H1 (cell line): ENCODE measurements around the gene ADCY1. TPM values are rescaled to one million over a fixed set of nuclear protein-coding genes. Genes with fewer than 3 reads are reported as not detected.

ENCODE experiments used
- CTCF ChIA-PET: fragments of 300-600 bp; sonication (Branson Sonifier 250); formaldehyde crosslinking; loops from one replicate; lab custom pipeline; 2021; ENCODE audit not compliant: partially characterized antibody; lab: Charles Lee
- POLR2A ChIA-PET: fragments of 300-600 bp; sonication (Branson Sonifier 250); formaldehyde crosslinking; loops from one replicate; lab custom pipeline; 2021; ENCODE audit warnings: inconsistent platforms; ENCODE audit not compliant: partially characterized antibody; lab: Charles Lee
- DNase-seq, 2 experiments: peaks; one replicate each; pipeline versions ENCODE4 v3.0.0 to v3.0.0-alpha.2; 2010 to 2022; ENCODE audit warnings: low spot score in 2 of 2, low read depth in 1 of 2, mixed read lengths in 1 of 2
- FAIRE-seq: peaks from 2 replicates; lab custom pipeline; 2011; peaks lifted over from hg19 to GRCh38; lab: Jason Lieb, UNC
- H2AFZ ChIP-seq: 2 replicates; pipeline ENCODE4 v1.8.1; 2012; ENCODE audit warnings: low read length, inconsistent platforms
- H2AK5ac ChIP-seq: 2 replicates; pipeline ENCODE4 v1.6.1; 2013; ENCODE audit warnings: low read depth, low read length
- H2BK120ac ChIP-seq: replicated peaks from 2 replicates; pipeline ENCODE3; 2013; ENCODE audit warnings: low read depth, low read length, inconsistent platforms
- H2BK12ac ChIP-seq: 2 replicates; pipeline ENCODE4 v1.6.1; 2013; ENCODE audit warnings: low read depth, low read length
- H2BK15ac ChIP-seq: 2 replicates; pipeline ENCODE4 v1.6.1; 2013; ENCODE audit warnings: low read length
- H2BK20ac ChIP-seq: 2 replicates; pipeline ENCODE4 v1.6.1; 2013; ENCODE audit warnings: low read length
- H2BK5ac ChIP-seq: 2 replicates; pipeline ENCODE4 v1.6.1; 2013; ENCODE audit warnings: low read depth, low read length
- H3K14ac ChIP-seq: 2 replicates; pipeline ENCODE4 v1.6.1; 2013; ENCODE audit warnings: inconsistent platforms; ENCODE audit not compliant: insufficient read length
- H3K18ac ChIP-seq: 2 replicates; pipeline ENCODE4 v1.6.1; 2013; ENCODE audit warnings: low read length; ENCODE audit errors: extremely low read depth
- H3K23ac ChIP-seq: 2 replicates; pipeline ENCODE4 v1.6.1; 2013; ENCODE audit warnings: inconsistent platforms; ENCODE audit not compliant: insufficient read length
- H3K23me2 ChIP-seq: 2 replicates; pipeline ENCODE4 v1.6.1; 2013; ENCODE audit warnings: low read depth, low read length
- H3K27ac ChIP-seq: 2 replicates; pipeline ENCODE4 v1.6.1; 2011; ENCODE audit warnings: low read depth, low read length, inconsistent platforms
- H3K27me3 ChIP-seq, 4 experiments: replicated peaks in 1 of 4; 1 replicate in 1 of 4; 2 replicates in 3 of 4; pipeline versions ENCODE4 v1.6.1 to v1.8.1; 2011 to 2013; ENCODE audit warnings: low read length in 3 of 4, mild to moderate bottlenecking in 3 of 4, inconsistent platforms in 2 of 4, mixed read lengths in 2 of 4, moderate library complexity in 1 of 4; ENCODE audit not compliant: control insufficient read depth in 3 of 4, insufficient read depth in 3 of 4; ENCODE audit errors: extremely low read depth in 1 of 4
- H3K36me3 ChIP-seq, 4 experiments: 2 replicates each; pipeline versions ENCODE4 v1.6.1 to v1.8.1; 2011 to 2013; ENCODE audit warnings: mild to moderate bottlenecking in 4 of 4, low read length in 3 of 4, moderate library complexity in 2 of 4, control low read depth in 1 of 4, inconsistent platforms in 1 of 4; ENCODE audit not compliant: insufficient read depth in 4 of 4, control insufficient read depth in 2 of 4
- H3K4ac ChIP-seq: replicated peaks from 2 replicates; pipeline ENCODE3; 2013; ENCODE audit warnings: low read length, low read depth, mixed read lengths, inconsistent platforms; ENCODE audit not compliant: insufficient read length
- H3K4me1 ChIP-seq, 4 experiments: replicated peaks in 1 of 4; 1 replicate in 1 of 4; 2 replicates in 3 of 4; pipeline versions ENCODE4 v1.6.1 to v1.8.1; 2011 to 2013; ENCODE audit warnings: low read length in 3 of 4, inconsistent platforms in 2 of 4, mixed read lengths in 1 of 4; ENCODE audit not compliant: insufficient read depth in 4 of 4, control insufficient read depth in 3 of 4
- H3K4me2 ChIP-seq, 2 experiments: 2 replicates each; pipeline versions ENCODE4 v1.6.1 to v1.8.1; 2011 to 2013; ENCODE audit warnings: low read depth in 2 of 2, low read length in 2 of 2, control low read depth in 1 of 2, inconsistent platforms in 1 of 2, mild to moderate bottlenecking in 1 of 2; ENCODE audit not compliant: insufficient read depth in 1 of 2
- H3K4me3 ChIP-seq, 4 experiments: fragments of 200-600, 300-600 bp in 1 of 4; sonication (generic), shearing (Covaris generic), sonication (Bioruptor Twin) in 1 of 4; 2 replicates each; pipeline versions ENCODE4 v1.5.1 to v1.8.1; 2011 to 2016; ENCODE audit warnings: low read length in 4 of 4, low read depth in 3 of 4, control low read depth in 2 of 4, inconsistent platforms in 2 of 4, mild to moderate bottlenecking in 2 of 4, mixed read lengths in 1 of 4, moderate library complexity in 1 of 4; ENCODE audit not compliant: insufficient read depth in 2 of 4; ENCODE audit errors: extremely low read depth in 1 of 4
- H3K56ac ChIP-seq: replicated peaks from 2 replicates; pipeline ENCODE3; 2013; ENCODE audit warnings: low read depth, mild to moderate bottlenecking, mixed read lengths, low read length, inconsistent platforms; ENCODE audit not compliant: insufficient read length
- H3K79me1 ChIP-seq: 2 replicates; pipeline ENCODE4 v1.6.1; 2013; ENCODE audit warnings: low read depth, low read length, control low read depth
- H3K79me2 ChIP-seq, 2 experiments: 2 replicates each; pipeline versions ENCODE4 v1.6.1 to v1.8.1; 2012 to 2013; ENCODE audit warnings: low read length in 2 of 2, mild to moderate bottlenecking in 2 of 2, inconsistent platforms in 1 of 2; ENCODE audit not compliant: insufficient read depth in 2 of 2, control insufficient read depth in 1 of 2
- H3K9ac ChIP-seq, 4 experiments: replicated peaks in 1 of 4; 1 replicate in 1 of 4; 2 replicates in 3 of 4; pipeline versions ENCODE4 v1.6.1 to v1.8.1; 2011 to 2013; ENCODE audit warnings: low read depth in 3 of 4, low read length in 3 of 4, control low read depth in 2 of 4, mild to moderate bottlenecking in 2 of 4, moderate library complexity in 2 of 4, inconsistent platforms in 1 of 4; ENCODE audit errors: extremely low read depth in 1 of 4
- H3K9me3 ChIP-seq, 2 experiments: 2 replicates each; pipeline versions ENCODE4 v1.6.1 to v1.8.1; 2012 to 2013; ENCODE audit warnings: mild to moderate bottlenecking in 2 of 2, moderate library complexity in 2 of 2, control low read depth in 1 of 2, inconsistent platforms in 1 of 2, low read depth in 1 of 2, low read length in 1 of 2, mixed read lengths in 1 of 2; ENCODE audit not compliant: insufficient read depth in 2 of 2
- H4K20me1 ChIP-seq, 2 experiments: replicated peaks in 1 of 2; 2 replicates each; pipeline versions ENCODE3 to v1.8.1; 2011 to 2013; ENCODE audit warnings: inconsistent platforms in 2 of 2, low read length in 2 of 2, mild to moderate bottlenecking in 1 of 2; ENCODE audit not compliant: insufficient read depth in 2 of 2, control insufficient read depth in 1 of 2
- H4K5ac ChIP-seq: 2 replicates; pipeline ENCODE4 v1.6.1; 2013; ENCODE audit warnings: low read length, low read depth, mixed read lengths, inconsistent platforms; ENCODE audit not compliant: insufficient read length
- H4K8ac ChIP-seq: 2 replicates; pipeline ENCODE4 v1.8.0; 2013; ENCODE audit warnings: mild to moderate bottlenecking, moderate library complexity, low read length, inconsistent platforms; ENCODE audit not compliant: insufficient read depth; ENCODE audit errors: extremely low read depth
- H4K91ac ChIP-seq: replicated peaks from 2 replicates; pipeline ENCODE3; 2013; ENCODE audit warnings: low read length, mixed read lengths, inconsistent platforms; ENCODE audit not compliant: insufficient read length
- BRCA1 ChIP-seq: IDR thresholded peaks from 2 replicates; pipeline ENCODE4 v1.6.1; 2012; ENCODE audit warnings: low read depth, low read length, improper control_type of control experiment
- CHD2 ChIP-seq: IDR thresholded peaks from 2 replicates; pipeline ENCODE4 v1.6.1; 2012; ENCODE audit warnings: low read length, improper control_type of control experiment
- EP300 ChIP-seq, 2 experiments: IDR thresholded peaks; 1 replicate in 1 of 2; 2 replicates in 1 of 2; pipeline ENCODE4 v1.6.1; 2011 to 2012; ENCODE audit warnings: low read depth in 2 of 2, low read length in 2 of 2, mild to moderate bottlenecking in 2 of 2, borderline replicate concordance in 1 of 2, inconsistent platforms in 1 of 2, moderate library complexity in 1 of 2
- EZH2 ChIP-seq: fragments of 200-600 bp; sonication (generic); IDR thresholded peaks from 2 replicates; pipeline ENCODE4 v1.7.1; 2012; ENCODE audit warnings: low read depth, mild to moderate bottlenecking, moderate library complexity, low read length, inconsistent platforms; ENCODE audit not compliant: severe bottlenecking
- GABPA ChIP-seq: IDR thresholded peaks from 2 replicates; pipeline ENCODE4 v1.6.1; 2011; ENCODE audit warnings: mild to moderate bottlenecking, low read length, moderate library complexity, borderline replicate concordance; ENCODE audit not compliant: insufficient read depth
- KDM4A ChIP-seq: IDR thresholded peaks from one replicate; pipeline ENCODE4 v1.7.1; 2012; ENCODE audit warnings: low read depth, mild to moderate bottlenecking, moderate library complexity, low read length, inconsistent platforms; ENCODE audit not compliant: severe bottlenecking
- PHF8 ChIP-seq: fragments of 200-600 bp; sonication (generic); conservative IDR thresholded peaks from 2 replicates; pipeline ENCODE4 v1.7.1; 2012; ENCODE audit warnings: low read depth, mild to moderate bottlenecking, inconsistent platforms, low read length, moderate library complexity
- POU5F1 ChIP-seq: IDR thresholded peaks from 2 replicates; pipeline ENCODE4 v1.6.1; 2011; ENCODE audit warnings: low read depth, mild to moderate bottlenecking, low read length, moderate library complexity
- RXRA ChIP-seq: IDR thresholded peaks from 2 replicates; pipeline ENCODE4 v1.6.1; 2011; ENCODE audit warnings: low read depth, mild to moderate bottlenecking, low read length, moderate library complexity; ENCODE audit not compliant: insufficient read depth
- SRF ChIP-seq: IDR thresholded peaks from 2 replicates; pipeline ENCODE4 v1.6.1; 2011; ENCODE audit warnings: mild to moderate bottlenecking, low read depth, low read length, moderate library complexity
- SUZ12 ChIP-seq: fragments of 200-600 bp; sonication (generic); IDR thresholded peaks from 2 replicates; pipeline ENCODE4 v1.6.1; 2012; ENCODE audit warnings: mild to moderate bottlenecking, inconsistent platforms, low read length, moderate library complexity, mixed read lengths
- TBP ChIP-seq: IDR thresholded peaks from 2 replicates; pipeline ENCODE4 v1.6.1; 2011; ENCODE audit warnings: low read depth, low read length, improper control_type of control experiment
- ZNF274 ChIP-seq: IDR thresholded peaks from 2 replicates; pipeline ENCODE4 v1.7.0; 2012; ENCODE audit warnings: low read length, borderline replicate concordance; ENCODE audit errors: extremely low read depth
- WGBS, 2 experiments: shearing (Covaris generic) in 1 of 2; methylation state at CpG; one replicate each; pipeline versions ENCODE4 v1.1.6 to v1.1.7; 2013 to 2015; ENCODE audit warnings: low lambda C conversion rate in 2 of 2, mixed read lengths in 2 of 2, inconsistent platforms in 1 of 2, low coverage in 1 of 2, missing lambda C conversion rate in 1 of 2; ENCODE audit not compliant: insufficient replicate concordance in 2 of 2, insufficient coverage in 1 of 2, insufficient read length in 1 of 2; ENCODE audit errors: extremely low coverage in 1 of 2, missing lambda C conversion rate in 1 of 2; 5-methylcytosine and 5-hydroxymethylcytosine counted together
- polyA plus RNA-seq, 7 experiments: library from polyadenylated mRNA; depleted of rRNA in 3 of 7; stranded (reverse) in 5 of 7; unstranded in 2 of 7; fragments of >200 nt in 5 of 7; fragments of 200-250 nt in 2 of 7; gene quantifications; 1 replicate in 5 of 7; 2 replicates in 1 of 7; 4 replicates in 1 of 7; pipeline versions ENCODE4 v1.2.1 to v1.2.3, GENCODE V29; 2011 to 2013; ENCODE audit warnings: missing spikeins in 2 of 7, mixed read lengths in 2 of 7
- total RNA-seq: library from RNA; stranded (reverse); fragmentation: NEBNext Ultra II Directional; extraction: Animal tissue kit (Norgen Biotek cat#: 25700); gene quantifications from 2 replicates; pipeline ENCODE4 v1.2.1, GENCODE V29; 2021
- TF ChIP-seq, protein P1 (sequence below): IDR thresholded peaks from 2 replicates; pipeline ENCODE4 v1.6.1; 2011; ENCODE audit warnings: low read depth, mild to moderate bottlenecking, low read length; ENCODE audit not compliant: insufficient read depth

Gene ADCY1
- total and polyA plus RNA-seq, 2 of the 8 experiments (the other 6 are each of a cell fraction or from before 2014, with no cell fraction given) = 7.9 to 26.9 TPM

DNA sequence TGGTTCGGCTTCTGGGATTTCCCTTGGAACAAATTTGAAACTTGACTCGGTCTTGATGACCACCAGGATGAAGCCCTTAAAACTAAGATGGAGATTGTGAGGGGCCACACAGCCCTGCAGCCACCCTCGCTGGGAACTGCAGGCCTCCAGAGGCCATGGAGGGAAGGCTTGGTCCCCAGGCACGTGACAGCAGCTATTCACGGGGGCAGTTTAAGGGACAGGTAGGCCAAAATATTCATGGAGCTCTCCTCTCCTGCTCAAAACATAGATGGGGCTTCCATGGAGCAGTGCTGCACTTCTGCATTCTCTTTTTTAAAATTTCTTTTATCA, 137.0 kb downstream of the ADCY1 start:
- no peaks in the 10 kb centered on the region for H3K79me2 ChIP-seq
- no peak overlapping the region for H2AFZ ChIP-seq
- H4K91ac ChIP-seq = no peak overlapping the region
- H3K4me1 ChIP-seq = no peaks in the 10 kb centered on the region; a peak in 1 of 7 replicates
- H3K27ac ChIP-seq = no peak overlapping the region
- no peak overlapping the region for H3K4me2 ChIP-seq
- H3K14ac ChIP-seq = no peak overlapping the region
- H3K56ac ChIP-seq = no peak overlapping the region
- no peak overlapping the region for H2AK5ac ChIP-seq
- no peak overlapping the region for H3K18ac ChIP-seq
- H3K27me3 ChIP-seq = no peaks in the 10 kb centered on the region
- no peak overlapping the region for H2BK20ac ChIP-seq
- WGBS, 2 experiments = 87% methylated on average over 5 of the region's 5 CpGs; no CpG with 5 or more reads in 1 of the 2 experiments
- no peaks in the 10 kb centered on the region for H3K23me2 ChIP-seq
- DNase-seq (no peak), FAIRE-seq (no peak)
- no peak overlapping the region for H4K8ac ChIP-seq
- no peak overlapping the region for H4K5ac ChIP-seq
- no peak overlapping the region for H2BK120ac ChIP-seq
- H4K20me1 ChIP-seq = peaks cover 0 to 6% of the 10 kb centered on the region in 2 experiments
- H2BK5ac ChIP-seq = no peak overlapping the region
- no peak overlapping the region for H3K9ac ChIP-seq
- no peaks in the 10 kb centered on the region for H3K9me3 ChIP-seq
- no peak overlapping the region for H2BK15ac ChIP-seq
- no peaks in the 10 kb centered on the region for H3K79me1 ChIP-seq
- ChIA-PET POLR2A (no interaction called here), CTCF (no interaction called here)
- H3K4me3 ChIP-seq = no peak overlapping the region
- H3K4ac ChIP-seq = no peak overlapping the region
- no peak overlapping the region for H3K23ac ChIP-seq
- H2BK12ac ChIP-seq = no peak overlapping the region
- peaks cover 0 to 13% (median 4%) of the 10 kb centered on the region in 4 experiments; a peak in 4 of 8 replicates for H3K36me3 ChIP-seq
- no peak for TF ChIP-seq PHF8
- no peak for TF ChIP-seq EP300 (IDR thresholded peaks at IDR 0.05; ENCODE audit: borderline replicate concordance in 1 of 2, low read depth in 2 of 2, low read length in 2 of 2)
- no peak for TF ChIP-seq SRF
- TF ChIP-seq POU5F1 = no peak
- TF ChIP-seq EZH2 = no peak
- no peak for TF ChIP-seq ZNF274
- TF ChIP-seq GABPA = no peak
- no peak for TF ChIP-seq RXRA
- TF ChIP-seq, protein P1, sequence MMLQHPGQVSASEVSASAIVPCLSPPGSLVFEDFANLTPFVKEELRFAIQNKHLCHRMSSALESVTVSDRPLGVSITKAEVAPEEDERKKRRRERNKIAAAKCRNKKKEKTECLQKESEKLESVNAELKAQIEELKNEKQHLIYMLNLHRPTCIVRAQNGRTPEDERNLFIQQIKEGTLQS = no peak
- TF ChIP-seq BRCA1 = no peak
- no peak for TF ChIP-seq CHD2
- TF ChIP-seq SUZ12 = no peak
- TF ChIP-seq TBP = no peak
- TF ChIP-seq KDM4A = no peak
